SK-N-SH (cell line): ENCODE results near the gene PRELID1.

Experiments
- CTCF ChIP-seq: fragments of 200-600 bp; sonication (generic); IDR thresholded peaks from 2 replicates; pipeline ENCODE4 v1.6.1; 2017; ENCODE audit warnings: antibody characterized with exemption, mild to moderate bottlenecking, moderate library complexity
- EP300 ChIP-seq, 2 experiments: IDR thresholded peaks; 2 replicates each; pipeline versions ENCODE4 v1.4.0 to v1.6.1; 2012; ENCODE audit warnings: borderline replicate concordance in 1 of 2, low read depth in 1 of 2, low read length in 1 of 2
- EZH2phosphoT487 ChIP-seq: fragments of 200-600 bp; sonication (generic); IDR thresholded peaks from 2 replicates; pipeline ENCODE4 v1.6.1; 2017; ENCODE audit warnings: low read depth, mixed run types, mild to moderate bottlenecking, antibody characterized with exemption, moderate library complexity, borderline replicate concordance
- GATA2 ChIP-seq: sonication (generic); formaldehyde crosslinking; IDR thresholded peaks from 2 replicates; pipeline ENCODE4 v1.5.0; 2020; ENCODE audit warnings: mild to moderate bottlenecking, missing genetic modification reagents
- POLR2AphosphoS5 ChIP-seq: IDR thresholded peaks from 2 replicates; pipeline ENCODE4 v1.6.1; 2012; ENCODE audit warnings: low read depth, low read length
- REST ChIP-seq: IDR thresholded peaks from 2 replicates; pipeline ENCODE4 v1.6.1; 2012; ENCODE audit warnings: mild to moderate bottlenecking, low read depth, low read length, moderate library complexity
- SMC3 ChIP-seq: IDR thresholded peaks from 2 replicates; pipeline ENCODE4 v1.6.1; 2012; ENCODE audit warnings: low read depth, low read length, improper control_type of control experiment
- TCF12 ChIP-seq: IDR thresholded peaks from 2 replicates; pipeline ENCODE4 v1.4.0; 2012
- TEAD4 ChIP-seq: IDR thresholded peaks from 2 replicates; pipeline ENCODE4 v1.4.0; 2012; ENCODE audit warnings: mild to moderate bottlenecking, borderline replicate concordance; ENCODE audit not compliant: insufficient read depth
- YY1 ChIP-seq: IDR thresholded peaks from 2 replicates; pipeline ENCODE4 v1.4.0; 2012; ENCODE audit warnings: low read depth, mild to moderate bottlenecking
- ZBTB33 ChIP-seq: IDR thresholded peaks from 2 replicates; pipeline ENCODE4 v1.4.0; 2012; ENCODE audit warnings: low read depth, borderline replicate concordance
- TF ChIP-seq, protein P1 (sequence below): fragments of 150-350 bp; IDR thresholded peaks from 2 replicates; pipeline ENCODE4 v1.6.1; 2017; ENCODE audit warnings: antibody characterized with exemption, low read length, low read depth, borderline replicate concordance

- no peak for TF ChIP-seq CTCF
- TF ChIP-seq EP300 (IDR thresholded peaks at IDR 0.05; ENCODE audit: borderline replicate concordance in 1 of 2, low read depth in 1 of 2, low read length in 1 of 2): no peak
- TF ChIP-seq ZBTB33: no peak
- TF ChIP-seq TEAD4: no peak
- TF ChIP-seq GATA2: no peak
- TF ChIP-seq EZH2phosphoT487: no peak
- TF ChIP-seq SMC3: no peak
- TF ChIP-seq REST: no peak
- TF ChIP-seq, protein P1, sequence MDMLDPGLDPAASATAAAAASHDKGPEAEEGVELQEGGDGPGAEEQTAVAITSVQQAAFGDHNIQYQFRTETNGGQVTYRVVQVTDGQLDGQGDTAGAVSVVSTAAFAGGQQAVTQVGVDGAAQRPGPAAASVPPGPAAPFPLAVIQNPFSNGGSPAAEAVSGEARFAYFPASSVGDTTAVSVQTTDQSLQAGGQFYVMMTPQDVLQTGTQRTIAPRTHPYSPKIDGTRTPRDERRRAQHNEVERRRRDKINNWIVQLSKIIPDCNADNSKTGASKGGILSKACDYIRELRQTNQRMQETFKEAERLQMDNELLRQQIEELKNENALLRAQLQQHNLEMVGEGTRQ: no peak
- TF ChIP-seq YY1: no peak
- TF ChIP-seq POLR2AphosphoS5: no peak
- TF ChIP-seq TCF12: no peak
These were observed 27.7 kb upstream of the PRELID1 start for GRCh38 chr5:177275883-177276282.
